GM19438 (cell line): Measurements from ENCODE around the gene FAM240B.

Experiments used
- ATAC-seq: cut with Tn5 transposase; IDR thresholded peaks from one replicate; pipeline ENCODE4 v1.9.1; 2021; ENCODE audit warnings: low read depth; ENCODE audit not compliant: unreplicated experiment

Gene FAM240B

GRCh38 chr9:38720083-38720745 is at the start of gene FAM240B:
TSS of gene FAM240B (minus strand) at chr9:38720133. CDS start at chr9:38703999, 16,134 bp downstream.
- ATAC-seq = no peak

- ATAC-seq = no peak
Measured at GRCh38 chr9:38768351-38768761, 48.4 kb upstream of the FAM240B start.

DNA sequence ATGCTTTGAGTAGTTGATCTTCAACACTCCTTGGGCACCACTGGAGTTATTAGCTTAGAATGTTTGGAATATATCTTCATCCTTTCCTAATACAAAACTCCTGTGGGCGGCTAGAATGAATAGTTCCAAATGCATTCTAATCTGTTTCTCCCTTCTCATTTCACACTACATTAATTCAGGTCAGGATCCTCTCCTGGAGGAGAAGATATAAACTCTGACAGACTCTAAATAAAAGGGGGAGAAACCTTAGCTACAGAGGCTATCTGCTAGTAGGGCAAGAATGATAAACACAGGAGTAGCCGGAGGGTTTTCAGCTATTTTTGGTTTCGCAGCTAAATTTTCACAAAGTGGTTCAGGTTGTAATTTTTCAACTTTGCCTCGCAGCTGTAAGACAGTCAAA is 45.2 kb upstream of the FAM240B start:
- ATAC-seq = no peak

DNA sequence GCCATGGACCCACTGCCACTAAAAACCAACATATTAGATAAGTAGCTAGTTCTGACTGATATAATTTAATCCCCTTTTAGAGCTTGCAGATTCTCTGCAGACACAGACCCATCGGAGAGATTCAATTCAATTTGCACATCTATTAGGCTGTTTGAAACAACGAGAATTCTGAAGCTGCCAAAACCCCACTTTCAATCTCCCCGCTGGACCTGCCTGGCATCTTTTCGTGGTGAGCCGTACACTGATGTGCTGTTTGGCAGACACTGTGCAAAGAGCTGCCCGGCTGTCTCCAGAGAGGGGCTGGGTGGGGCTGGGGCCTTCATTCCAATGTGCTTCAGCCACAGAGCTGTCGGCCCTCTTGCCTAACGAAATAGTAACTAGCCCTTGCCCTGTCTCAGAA is 42.1 kb upstream of the FAM240B start:
- ATAC-seq = no peak

GRCh38 chr9:38761339-38761738 is 41.4 kb upstream of the FAM240B start:
- ATAC-seq = no peak

DNA sequence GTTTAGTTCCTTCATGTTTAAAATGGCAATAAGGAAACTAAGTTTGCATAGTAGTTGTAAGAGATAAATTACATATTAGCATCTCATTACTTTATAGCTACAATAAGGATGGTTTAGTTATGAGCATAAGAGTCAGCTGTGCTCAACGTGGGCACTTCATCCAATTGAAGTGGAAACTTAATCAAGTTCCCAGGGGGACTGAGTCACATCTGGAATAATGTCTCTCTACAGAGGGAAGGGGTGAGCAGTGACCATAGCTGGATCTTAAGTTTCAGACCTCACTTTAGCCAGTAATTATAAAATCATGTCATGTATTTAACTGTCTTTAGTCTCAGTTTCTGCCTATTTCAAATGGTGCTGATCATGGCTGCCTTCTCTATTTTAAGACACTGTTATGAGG is 36.8 kb upstream of the FAM240B start:
- ATAC-seq = no peak

DNA sequence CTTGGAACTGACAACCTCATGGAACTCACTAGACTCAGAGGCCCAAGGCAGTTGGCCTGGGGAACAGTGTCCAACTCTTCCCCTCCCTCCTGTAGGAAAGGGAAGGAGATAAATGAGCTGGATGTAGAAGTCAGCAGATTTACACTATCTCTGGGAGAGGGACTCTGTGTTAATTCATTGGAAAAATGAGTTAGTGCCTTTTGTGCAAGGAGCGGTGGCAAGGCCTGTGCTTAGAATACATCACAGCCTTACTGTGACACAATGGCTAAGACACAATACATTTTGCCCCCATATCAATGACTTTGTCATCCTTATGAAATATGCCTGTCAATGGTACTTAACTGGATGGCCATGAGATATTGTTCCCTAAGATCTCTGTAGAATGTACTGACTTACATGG is 28.0 kb upstream of the FAM240B start:
- no peak for ATAC-seq

- no peak for ATAC-seq
Measured at GRCh38 chr9:38747067-38747466, 27.1 kb upstream of the FAM240B start.

- no peak for ATAC-seq
Measured at GRCh38 chr9:38746303-38746702, 26.4 kb upstream of the FAM240B start.

DNA sequence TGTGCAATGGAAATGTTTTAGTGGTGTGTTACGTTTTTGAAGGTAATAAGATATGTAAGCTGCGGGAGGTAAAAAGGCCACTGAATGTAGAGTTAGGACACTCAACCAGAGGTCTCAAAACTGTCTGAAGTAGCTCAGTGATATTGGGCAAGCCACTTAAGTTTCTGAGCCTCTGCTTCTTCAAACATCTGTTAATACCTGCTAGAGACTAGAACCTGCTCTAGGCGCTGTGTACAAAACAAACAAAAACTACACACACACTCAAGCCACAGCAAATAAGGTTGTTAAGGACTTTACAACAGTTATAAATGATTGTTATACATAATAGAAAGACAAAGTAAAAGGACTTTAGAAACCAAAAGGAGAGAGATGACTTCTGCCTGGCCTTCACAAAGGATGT is 24.6 kb upstream of the FAM240B start:
- ATAC-seq = no peak

GRCh38 chr9:38737246-38737645 is 17.3 kb upstream of the FAM240B start:
- ATAC-seq = no peak

GRCh38 chr9:38734831-38735230 is 14.9 kb upstream of the FAM240B start:
- ATAC-seq = no peak

DNA sequence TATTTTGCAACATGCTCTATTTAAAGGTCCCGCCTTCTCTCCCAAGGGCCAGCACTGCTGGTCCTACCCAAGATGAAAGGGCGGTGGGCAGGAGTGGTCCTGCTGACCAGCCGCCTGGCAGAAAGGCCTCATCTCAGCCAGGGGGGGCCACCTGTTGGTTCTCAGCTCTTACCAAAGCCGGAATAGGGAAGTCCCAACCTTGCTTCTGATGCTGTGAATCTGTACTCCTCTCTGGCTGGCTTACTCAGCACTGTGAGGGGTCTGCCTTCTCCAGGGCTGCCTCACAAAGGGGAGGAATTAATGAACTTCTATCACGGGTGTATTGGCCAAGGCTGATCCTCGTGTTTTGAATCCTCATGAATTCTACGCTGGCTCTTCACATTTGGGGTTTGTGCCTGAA is 13.6 kb upstream of the FAM240B start:
- no peak for ATAC-seq

DNA sequence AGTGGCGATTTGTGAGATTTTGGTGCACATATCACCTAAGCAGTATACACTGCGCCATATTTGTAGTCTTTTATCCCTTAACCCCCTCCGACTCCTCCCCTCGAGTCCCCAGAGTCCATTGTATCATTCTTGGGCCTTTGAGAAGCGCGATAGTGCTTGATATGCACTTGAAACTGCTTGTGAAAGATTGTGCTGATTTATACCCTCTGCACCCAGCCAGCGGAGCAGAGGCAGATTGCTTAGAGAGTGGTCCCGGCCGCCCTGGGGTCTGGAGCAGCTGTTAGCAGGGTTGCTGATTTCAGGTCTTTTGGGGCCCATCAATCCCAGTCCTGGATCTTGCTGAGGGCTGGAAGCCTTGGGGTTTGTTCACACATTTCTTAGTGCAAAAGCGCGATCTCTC is 13.0 kb upstream of the FAM240B start:
- no peak for ATAC-seq

GRCh38 chr9:38727497-38728001 is 7.6 kb upstream of the FAM240B start:
- ATAC-seq = no peak

DNA sequence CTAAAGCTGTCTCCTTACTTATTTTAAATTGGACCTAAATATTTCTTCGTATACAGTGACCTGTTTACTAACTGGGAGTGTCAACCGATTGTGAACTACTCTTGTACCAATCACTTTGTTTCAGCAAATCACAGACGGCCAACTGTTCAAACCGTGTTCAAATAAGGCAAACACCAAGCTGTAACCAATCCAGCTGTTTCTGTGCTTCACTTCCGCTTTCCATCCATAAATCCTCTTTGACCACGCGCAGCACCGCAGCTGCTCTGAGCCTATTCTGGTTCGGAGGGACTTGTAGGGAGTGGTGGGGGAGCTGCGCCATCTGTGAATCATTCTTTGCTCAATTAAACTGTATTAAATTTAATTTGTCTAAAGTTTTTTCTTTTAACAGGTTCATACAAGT is 4.8 kb upstream of the FAM240B start:
- ATAC-seq = no peak

DNA sequence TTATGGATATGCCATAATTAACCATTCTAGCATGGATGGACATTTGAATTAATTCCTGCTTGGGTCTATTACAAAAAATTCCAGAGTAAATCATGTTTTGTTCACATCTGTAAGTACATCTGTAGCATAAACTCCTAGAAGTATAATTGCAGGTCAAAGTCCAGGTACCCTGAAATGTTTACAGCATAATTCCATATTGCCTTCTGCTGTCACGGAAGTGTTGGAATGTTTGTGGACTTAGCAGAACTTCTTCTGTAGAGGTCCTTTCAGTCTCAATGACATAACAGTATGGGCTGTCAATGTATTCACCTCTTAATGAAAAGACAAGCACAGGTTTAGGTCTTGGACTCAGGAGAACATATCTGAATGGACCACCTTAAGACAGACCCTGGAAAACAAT is 1.8 kb downstream of the FAM240B start:
- no peak for ATAC-seq

- no peak for ATAC-seq
Measured at GRCh38 chr9:38715684-38716083, 4.2 kb downstream of the FAM240B start.

DNA sequence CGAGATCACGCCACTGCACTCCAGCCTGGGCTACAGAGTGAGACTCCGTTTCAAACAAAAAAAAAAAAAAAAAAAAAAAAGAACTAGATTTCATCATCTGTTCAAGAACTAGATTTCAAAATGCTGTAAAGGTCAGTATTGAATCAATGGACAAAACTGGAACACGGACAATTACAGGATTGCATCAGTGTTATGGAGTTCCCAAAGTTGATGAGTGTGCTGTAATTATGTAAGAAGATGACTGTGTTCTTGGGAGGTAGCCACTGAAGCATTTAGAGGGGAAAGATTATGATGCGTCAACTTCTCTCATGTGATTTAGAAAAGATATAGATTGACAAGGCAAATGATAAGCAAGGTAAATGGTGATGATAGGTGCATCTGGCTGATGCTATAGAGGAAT is 6.5 kb downstream of the FAM240B start:
- no peak for ATAC-seq

DNA sequence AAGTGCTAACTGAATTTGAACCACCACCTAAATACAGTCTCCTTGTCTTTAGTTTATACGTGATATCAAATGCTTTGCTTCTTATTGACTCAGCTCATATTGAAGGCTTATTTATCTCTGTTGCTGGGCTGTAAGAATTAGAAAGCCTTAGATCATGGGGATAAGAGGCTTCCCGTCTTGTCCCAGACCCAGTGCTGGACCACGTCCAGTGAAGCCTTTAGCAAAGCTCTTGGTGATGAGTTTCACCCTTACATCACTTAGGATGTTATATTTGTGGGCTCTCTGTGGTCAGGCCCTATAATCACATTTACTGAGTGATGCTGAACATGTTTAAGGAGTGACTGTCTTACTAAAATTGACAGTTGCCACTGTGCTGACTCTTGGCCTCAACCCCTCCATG is 11.2 kb downstream of the FAM240B start:
- no peak for ATAC-seq

- no peak for ATAC-seq
Measured at GRCh38 chr9:38707885-38708637, 11.9 kb downstream of the FAM240B start.

DNA sequence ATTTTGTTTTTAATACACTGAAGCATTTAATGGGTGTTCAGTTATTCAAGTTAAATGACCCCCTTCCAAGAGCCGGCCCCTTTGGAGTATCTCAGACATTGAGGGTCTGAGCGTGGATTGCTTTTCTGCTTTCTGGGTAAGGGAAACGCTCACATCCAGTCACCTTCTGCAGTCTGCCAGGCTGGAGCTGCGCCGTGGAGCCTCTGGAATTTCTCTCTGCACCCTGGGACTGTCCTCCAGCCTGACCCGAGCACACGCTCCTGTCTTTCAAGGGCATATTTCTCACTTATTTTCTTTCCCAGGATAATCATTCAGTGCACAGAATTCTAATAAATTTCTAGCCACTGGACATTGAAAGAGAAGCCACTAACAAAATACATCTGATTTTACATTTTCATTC is 13.4 kb downstream of the FAM240B start:
- ATAC-seq = no peak
